Lower leg skin (tissue), 4 donors: ENCODE results near the gene TMC1. TPM values are rescaled to one million over a fixed set of nuclear protein-coding genes. Genes with fewer than 3 reads are reported as not detected.

Source experiments
- DNase-seq, 2 donors: peaks; one replicate each; pipeline ENCODE4 v3.0.0-alpha.2; 2019; ENCODE audit warnings: low spot score in 2 of 2
- H3K4me3 ChIP-seq: fragments of 200-600 bp; sonication (generic); 2 replicates; pipeline ENCODE4 v1.5.1; 2017; ENCODE audit warnings: mild to moderate bottlenecking, low read depth; ENCODE audit not compliant: poor library complexity, severe bottlenecking
- POLR2A ChIP-seq, 2 donors: fragments of 450-650 bp; IDR thresholded peaks; one replicate each; pipeline ENCODE4 v1.6.1; 2016 to 2017; ENCODE audit warnings: antibody characterized with exemption in 2 of 2, mild to moderate bottlenecking in 1 of 2, moderate library complexity in 1 of 2
- WGBS, 2 donors: methylation state at CpG; one replicate each; pipeline ENCODE4 v1.1.5; 2018; 5-methylcytosine and 5-hydroxymethylcytosine counted together
- intact Hi-C: fragments of 100-400 bp; cut with DNase I; formaldehyde crosslinking; loops from one replicate; pipeline ENCODE4 v1.15.0; 2023; ENCODE audit warnings: low total_unique reads
- total RNA-seq, 4 donors: library from RNA; depleted of rRNA; stranded (reverse); fragments of >200 nt; gene quantifications; one replicate each; pipeline ENCODE4 v1.1.0, GENCODE V29; 2016
- TF ChIP-seq, protein P1 (sequence below), 3 donors: fragments of 450-650 bp; IDR thresholded peaks; one replicate each; pipeline ENCODE4 v1.5.1; 2016; ENCODE audit warnings: antibody characterized with exemption in 3 of 3, mild to moderate bottlenecking in 3 of 3, moderate library complexity in 2 of 3

TMC1 gene
- total RNA-seq, 4 donors from 2014 or later, result 0.13 to 0.46 TPM; not detected in 2

- intact Hi-C loops, result no loop called here
- H3K4me3 ChIP-seq, result no peak overlapping the region
- 69 to 73% methylated on average over 2 of the region's 2 CpGs for WGBS, 2 donors
- no peak for DNase-seq
- TF ChIP-seq, protein P1, sequence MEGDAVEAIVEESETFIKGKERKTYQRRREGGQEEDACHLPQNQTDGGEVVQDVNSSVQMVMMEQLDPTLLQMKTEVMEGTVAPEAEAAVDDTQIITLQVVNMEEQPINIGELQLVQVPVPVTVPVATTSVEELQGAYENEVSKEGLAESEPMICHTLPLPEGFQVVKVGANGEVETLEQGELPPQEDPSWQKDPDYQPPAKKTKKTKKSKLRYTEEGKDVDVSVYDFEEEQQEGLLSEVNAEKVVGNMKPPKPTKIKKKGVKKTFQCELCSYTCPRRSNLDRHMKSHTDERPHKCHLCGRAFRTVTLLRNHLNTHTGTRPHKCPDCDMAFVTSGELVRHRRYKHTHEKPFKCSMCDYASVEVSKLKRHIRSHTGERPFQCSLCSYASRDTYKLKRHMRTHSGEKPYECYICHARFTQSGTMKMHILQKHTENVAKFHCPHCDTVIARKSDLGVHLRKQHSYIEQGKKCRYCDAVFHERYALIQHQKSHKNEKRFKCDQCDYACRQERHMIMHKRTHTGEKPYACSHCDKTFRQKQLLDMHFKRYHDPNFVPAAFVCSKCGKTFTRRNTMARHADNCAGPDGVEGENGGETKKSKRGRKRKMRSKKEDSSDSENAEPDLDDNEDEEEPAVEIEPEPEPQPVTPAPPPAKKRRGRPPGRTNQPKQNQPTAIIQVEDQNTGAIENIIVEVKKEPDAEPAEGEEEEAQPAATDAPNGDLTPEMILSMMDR (IDR thresholded peaks at IDR 0.05), result no peak
- no peak for TF ChIP-seq POLR2A (IDR thresholded peaks at IDR 0.05)
Measured at GRCh38 chr9:72622186-72622585, 100.8 kb downstream of the TMC1 start.

DNA sequence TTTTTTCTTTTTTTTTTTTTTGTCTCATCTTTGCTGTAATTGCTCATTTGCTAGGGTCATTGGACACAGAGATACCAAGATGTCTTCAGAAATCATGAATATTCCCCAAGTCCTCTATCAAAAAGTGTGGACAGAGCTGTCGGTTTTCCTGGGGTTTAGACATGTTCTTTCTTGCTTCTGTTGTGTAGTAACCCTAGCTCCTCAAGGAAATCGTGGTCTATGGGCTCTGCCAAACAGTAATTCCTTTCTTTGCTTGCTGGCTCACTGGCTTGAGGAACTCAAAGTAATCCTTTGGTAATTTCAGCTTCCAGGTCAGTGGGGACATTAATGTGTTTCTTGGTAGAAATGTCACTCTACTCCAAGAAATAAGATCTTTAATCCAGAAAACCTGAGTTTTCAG is 101.7 kb downstream of the TMC1 start:
- H3K4me3 ChIP-seq, result no peak overlapping the region
- no peak for DNase-seq
- 41 to 54% methylated on average over 2 of the region's 2 CpGs for WGBS, 2 donors
- TF ChIP-seq POLR2A (IDR thresholded peaks at IDR 0.05), result no peak
- TF ChIP-seq, protein P1 (IDR thresholded peaks at IDR 0.05), result no peak
- intact Hi-C loops, result no loop called here

DNA sequence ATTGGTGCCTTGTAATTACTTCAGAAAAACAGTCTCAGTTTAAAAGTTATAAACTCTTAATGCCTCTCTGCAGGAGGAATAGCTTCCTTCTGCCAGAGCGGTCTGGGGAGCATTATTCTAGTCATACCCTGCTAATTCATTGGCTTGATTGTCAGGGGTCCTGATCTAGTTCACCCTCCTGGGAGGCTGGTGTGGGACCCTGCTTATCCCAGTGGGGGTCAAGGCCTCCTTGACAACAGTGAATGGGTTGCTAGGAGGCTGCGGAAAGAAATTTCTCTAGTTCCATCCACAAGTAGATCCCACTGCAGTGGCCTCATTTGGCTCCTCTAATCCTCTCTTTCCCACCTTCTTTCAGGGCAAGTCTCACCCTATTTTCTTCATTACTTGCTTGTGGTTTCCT is 105.7 kb downstream of the TMC1 start:
- intact Hi-C loops, result no loop called here
- TF ChIP-seq, protein P1 (IDR thresholded peaks at IDR 0.05), result no peak
- TF ChIP-seq POLR2A (IDR thresholded peaks at IDR 0.05), result no peak
- no peak overlapping the region for H3K4me3 ChIP-seq
- 97 to 98% methylated on average over 2 of the region's 2 CpGs for WGBS, 2 donors
- DNase-seq, result no peak

DNA sequence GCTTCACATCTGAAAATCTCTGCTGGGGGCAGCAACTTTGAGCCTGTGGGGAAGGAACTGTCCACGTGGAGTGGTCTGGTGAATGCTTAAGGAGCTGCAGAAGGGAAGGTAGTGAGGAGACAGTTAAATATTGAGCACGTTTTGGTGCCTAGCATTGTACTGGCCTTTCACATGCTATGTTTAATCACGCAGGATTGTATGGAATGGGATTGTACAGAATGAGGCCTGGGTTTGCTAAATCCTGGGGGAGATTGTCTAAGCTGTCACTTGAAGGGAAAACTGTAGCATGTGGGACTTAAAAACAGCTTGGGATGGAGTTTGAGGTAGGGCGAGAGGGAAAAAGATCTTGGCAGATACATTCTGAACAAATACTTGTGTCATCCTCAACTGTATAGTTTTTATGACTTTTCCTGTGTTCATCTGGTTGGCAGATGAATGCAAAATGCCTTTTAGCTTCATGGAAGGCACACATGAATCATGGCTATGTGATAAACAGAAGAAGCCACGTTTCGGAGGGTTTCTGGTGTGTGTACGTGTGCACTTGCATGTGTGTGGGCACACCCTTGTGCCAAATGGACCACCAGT is 106.6 kb downstream of the TMC1 start:
- H3K4me3 ChIP-seq, result no peak overlapping the region
- intact Hi-C loops, result no loop called here
- no peak for DNase-seq
- WGBS, 2 donors, result 66 to 72% methylated on average over 7 of the region's 7 CpGs
- TF ChIP-seq POLR2A (IDR thresholded peaks at IDR 0.05), result no peak
- TF ChIP-seq, protein P1 (IDR thresholded peaks at IDR 0.05), result no peak

GRCh38 chr9:72633966-72634365 is 112.6 kb downstream of the TMC1 start:
- no peak overlapping the region for H3K4me3 ChIP-seq
- intact Hi-C loops, result no loop called here
- no peak for DNase-seq
- 6% methylated on average over 5 of the region's 5 CpGs for WGBS, 2 donors
- no peak for TF ChIP-seq POLR2A (IDR thresholded peaks at IDR 0.05)
- TF ChIP-seq, protein P1 (IDR thresholded peaks at IDR 0.05), result no peak

- intact Hi-C loops, result no loop called here
- no peak overlapping the region for H3K4me3 ChIP-seq
- DNase-seq, result no peak
- 75 to 83% methylated on average over 1 of the region's 1 CpG for WGBS, 2 donors
- TF ChIP-seq, protein P1 (IDR thresholded peaks at IDR 0.05), result no peak
- no peak for TF ChIP-seq POLR2A (IDR thresholded peaks at IDR 0.05)
Measured at GRCh38 chr9:72635197-72635596, 113.8 kb downstream of the TMC1 start.
